Heart right ventricle (tissue), 16 donors: ENCODE data around the gene HLA-DQB2. TPM values are rescaled to one million over a fixed set of nuclear protein-coding genes. Genes with fewer than 3 reads are reported as not detected.

Source experiments
- ATAC-seq, 8 donors: fragments of 200-7000 bp; cut with Tn5 transposase; one replicate each; pipeline ENCODE4 v1.9.1; 2020; ENCODE audit warnings: mild to moderate bottlenecking in 8 of 8, moderate library complexity in 8 of 8, moderate number of reproducible peaks in 1 of 8
- DNase-seq, 2 donors: peaks; one replicate each; pipeline ENCODE4 v3.0.0-alpha.2; 2020
- H3K27ac ChIP-seq, 10 donors: fragments of 200-600 bp; sonication (generic) in 2 of 10; one replicate each; pipeline versions ENCODE4 v1.5.0 to v1.8.0; 2020 to 2022; ENCODE audit warnings: mild to moderate bottlenecking in 3 of 10
- H3K27me3 ChIP-seq, 7 donors: fragments of 200-600 bp; one replicate each; pipeline ENCODE4 v1.8.0; 2021 to 2022; ENCODE audit warnings: mild to moderate bottlenecking in 2 of 7
- H3K36me3 ChIP-seq, 9 donors: fragments of 200-600 bp; sonication (generic) in 1 of 9; one replicate each; pipeline versions ENCODE4 v1.5.0 to v1.8.0; 2020 to 2022; ENCODE audit warnings: mild to moderate bottlenecking in 2 of 9
- H3K4me1 ChIP-seq, 9 donors: fragments of 200-600 bp; sonication (generic) in 1 of 9; one replicate each; pipeline versions ENCODE4 v1.5.0 to v1.8.0; 2020 to 2022; ENCODE audit warnings: mild to moderate bottlenecking in 4 of 9
- H3K4me3 ChIP-seq, 10 donors: fragments of 200-600 bp; sonication (generic) in 2 of 10; one replicate each; pipeline versions ENCODE4 v1.5.0 to v1.8.0; 2020 to 2022; ENCODE audit warnings: mild to moderate bottlenecking in 7 of 10, moderate library complexity in 2 of 10
- H3K9me3 ChIP-seq, 11 donors: fragments of 200-600 bp in 10 of 11; sonication (generic) in 2 of 11; one replicate each; pipeline versions ENCODE4 v1.5.0 to v1.8.0; 2013 to 2022; ENCODE audit warnings: mild to moderate bottlenecking in 2 of 11, control low read depth in 1 of 11, moderate library complexity in 1 of 11
- WGBS, 2 donors: extraction: QIAGEN DNeasy Blood & Tissue Kit; methylation state at CpG; one replicate each; pipeline ENCODE4 v1.1.7; 2013; ENCODE audit warnings: inconsistent platforms in 1 of 2; 5-methylcytosine and 5-hydroxymethylcytosine counted together
- intact Hi-C, 10 donors: fragments of 100-400 bp; cut with DNase I; formaldehyde crosslinking; loops; one replicate each; pipeline versions ENCODE4 v1.11.1 to v1.14.2; 2022
- polyA plus RNA-seq, 2 donors: library from polyadenylated mRNA; stranded (reverse); fragments of 200-250 nt; gene quantifications; one replicate each; pipeline ENCODE4 v1.2.3, GENCODE V29; 2013
- total RNA-seq, 10 donors: library from RNA; stranded (reverse); fragmentation: NEBNext Ultra II Directional in 3 of 10; extraction: Animal tissue kit (Norgen Biotek cat#: 25700) in 3 of 10; gene quantifications; one replicate each; pipeline versions ENCODE4 v1.2.1 to v1.2.4, GENCODE V29; 2021 to 2023
- TF ChIP-seq, protein P1 (sequence below), 9 donors: fragments of 200-600 bp; sonication (generic) in 2 of 9; IDR thresholded peaks; one replicate each; pipeline versions ENCODE4 v1.5.0 to v1.8.0; 2021 to 2022; ENCODE audit warnings: antibody characterized with exemption in 9 of 9, mild to moderate bottlenecking in 5 of 9, moderate library complexity in 1 of 9
- donor health status: Arrhythmogenic right ventricular cardiomyopathy.
- donor health status: ischemic (EF 13 %, LVEDD 7.1; RV severe dilation, severe dysfunction).
- donor health status: healthy with polysubstance abuse.
- donor health status: DM: no; HTN: yes; CAD: no.
- donor health status: DM: no; HTN: no; CAD: no.
- donor health status: ischemic (EF 25% LVEDD 6.9; RV normal size, moderate dysfunction).
- donor health status: ischemic (EF 25% LVEDD 5.7; RV mildly dilated, moderate dysfunction).
- donor health status: healthy.
- donor health status: DM: yes; HTN: yes; CAD: no.
- donor health status: Ischemic cardiomyopathy.
- donor health status: ischemic (EF 35%, LVEDD 5.7; RV mildly dilated, moderate dysfunction).
- donor health status: nonischemic (EF 11% LVEDD 7.7; RV severe dilation, severe dysfunction).
- donor health status: DM: yes; HTN: yes; CAD: no.
- donor health status: PGD.
- donor health status: ischemic (EF 29% LVEDD 5.4; RV normal size, mild dysfunction).
- donor health status: nonischemic (EF 23%, LVEDD 6.1; RV moderate dilation, normal function).

HLA-DQB2 gene
- total and polyA plus RNA-seq, 12 donors: 0.30 to 14.6 (median 0.92) TPM; not detected in 4

DNA sequence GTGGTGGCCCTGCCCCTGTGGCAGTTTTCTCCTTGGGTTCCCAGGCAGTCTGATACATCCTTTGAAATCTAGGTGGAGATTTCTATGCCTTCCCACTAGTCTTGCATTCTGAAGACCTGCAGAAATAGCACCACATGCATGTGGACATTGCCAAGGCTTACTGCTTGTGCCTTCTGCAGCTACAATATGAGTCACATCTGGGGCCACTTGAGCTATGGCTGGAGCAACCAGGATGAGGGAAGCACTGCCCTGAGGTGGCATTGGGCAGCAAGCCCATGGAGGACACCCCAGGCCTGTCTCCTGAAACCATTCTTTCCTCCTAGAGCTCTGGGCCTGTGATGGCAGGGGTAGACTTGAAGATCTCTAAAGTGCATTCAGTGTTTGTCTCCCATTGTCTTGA, 15.7 kb upstream of the HLA-DQB2 start:
- ATAC-seq (no peak), DNase-seq (no peak)
- H3K36me3 ChIP-seq: no peaks in the 10 kb centered on the region
- no peak overlapping the region for H3K27ac ChIP-seq
- peaks cover 0 to 12% (median 0%) of the 10 kb centered on the region in 11 donors for H3K9me3 ChIP-seq
- H3K27me3 ChIP-seq: peaks cover 0 to 20% (median under 1%) of the 10 kb centered on the region in 7 donors
- intact Hi-C loops: loop anchor here in 1 of 10 donors (10.0 kb wide), 1 partner anchor 64 kb away; no protein-coding TSS in a partner anchor
- TF ChIP-seq, protein P1, sequence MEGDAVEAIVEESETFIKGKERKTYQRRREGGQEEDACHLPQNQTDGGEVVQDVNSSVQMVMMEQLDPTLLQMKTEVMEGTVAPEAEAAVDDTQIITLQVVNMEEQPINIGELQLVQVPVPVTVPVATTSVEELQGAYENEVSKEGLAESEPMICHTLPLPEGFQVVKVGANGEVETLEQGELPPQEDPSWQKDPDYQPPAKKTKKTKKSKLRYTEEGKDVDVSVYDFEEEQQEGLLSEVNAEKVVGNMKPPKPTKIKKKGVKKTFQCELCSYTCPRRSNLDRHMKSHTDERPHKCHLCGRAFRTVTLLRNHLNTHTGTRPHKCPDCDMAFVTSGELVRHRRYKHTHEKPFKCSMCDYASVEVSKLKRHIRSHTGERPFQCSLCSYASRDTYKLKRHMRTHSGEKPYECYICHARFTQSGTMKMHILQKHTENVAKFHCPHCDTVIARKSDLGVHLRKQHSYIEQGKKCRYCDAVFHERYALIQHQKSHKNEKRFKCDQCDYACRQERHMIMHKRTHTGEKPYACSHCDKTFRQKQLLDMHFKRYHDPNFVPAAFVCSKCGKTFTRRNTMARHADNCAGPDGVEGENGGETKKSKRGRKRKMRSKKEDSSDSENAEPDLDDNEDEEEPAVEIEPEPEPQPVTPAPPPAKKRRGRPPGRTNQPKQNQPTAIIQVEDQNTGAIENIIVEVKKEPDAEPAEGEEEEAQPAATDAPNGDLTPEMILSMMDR (IDR thresholded peaks at IDR 0.05): no peak
- H3K4me1 ChIP-seq: no peaks in the 10 kb centered on the region
- no peak overlapping the region for H3K4me3 ChIP-seq

DNA sequence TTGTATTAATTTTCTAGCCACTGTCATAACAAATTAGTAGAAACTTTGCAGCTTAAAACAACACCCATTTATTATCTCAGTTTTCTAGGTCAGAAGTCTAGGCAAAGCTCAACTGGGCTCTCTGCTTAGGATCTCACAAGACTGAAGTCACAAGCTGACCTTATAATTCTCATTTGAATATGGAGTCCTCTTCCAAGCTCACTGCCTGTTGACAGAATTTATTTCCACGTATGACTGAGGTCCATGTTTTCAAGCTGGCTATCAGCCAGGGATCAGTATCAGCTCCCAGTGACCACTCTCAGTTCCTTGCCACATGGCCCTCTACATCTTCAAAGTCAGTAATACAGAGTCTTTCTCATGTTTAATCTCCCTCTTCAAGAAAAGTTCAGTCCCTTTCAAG, 11.7 kb upstream of the HLA-DQB2 start:
- H3K4me1 ChIP-seq: no peaks in the 10 kb centered on the region
- 17 to 33% methylated on average over 1 of the region's 1 CpG for WGBS, 2 donors
- intact Hi-C loops: loop anchor here in 1 of 10 donors (10.0 kb wide), 1 partner anchor 60 kb away; no protein-coding TSS in a partner anchor
- no peaks in the 10 kb centered on the region for H3K9me3 ChIP-seq
- H3K4me3 ChIP-seq: no peak overlapping the region
- no peak overlapping the region for H3K27ac ChIP-seq
- no peaks in the 10 kb centered on the region for H3K36me3 ChIP-seq
- TF ChIP-seq, protein P1 (IDR thresholded peaks at IDR 0.05): no peak
- ATAC-seq: no peak
- peaks cover 0 to 37% (median 13%) of the 10 kb centered on the region in 7 donors for H3K27me3 ChIP-seq
- no peak for DNase-seq

DNA sequence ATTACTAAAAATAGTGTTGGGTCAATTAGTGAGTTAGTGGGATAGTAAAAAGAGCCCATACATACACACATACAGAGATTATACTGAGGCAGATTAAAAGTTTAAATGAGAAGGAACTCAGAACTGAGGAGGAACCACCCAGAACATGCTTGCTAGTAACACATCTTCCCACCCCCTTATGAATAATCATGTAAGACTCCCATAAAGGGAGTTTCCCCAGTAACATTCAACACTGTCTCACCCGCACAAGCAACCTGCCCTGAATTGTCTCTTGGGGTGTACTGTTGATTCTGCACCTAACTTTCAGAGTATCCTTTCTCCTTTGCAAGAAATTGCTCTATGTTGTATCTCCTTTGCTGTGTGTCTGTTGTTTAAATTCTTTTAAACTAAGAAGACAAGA, 11.1 kb upstream of the HLA-DQB2 start:
- H3K4me3 ChIP-seq: no peak overlapping the region

DNA sequence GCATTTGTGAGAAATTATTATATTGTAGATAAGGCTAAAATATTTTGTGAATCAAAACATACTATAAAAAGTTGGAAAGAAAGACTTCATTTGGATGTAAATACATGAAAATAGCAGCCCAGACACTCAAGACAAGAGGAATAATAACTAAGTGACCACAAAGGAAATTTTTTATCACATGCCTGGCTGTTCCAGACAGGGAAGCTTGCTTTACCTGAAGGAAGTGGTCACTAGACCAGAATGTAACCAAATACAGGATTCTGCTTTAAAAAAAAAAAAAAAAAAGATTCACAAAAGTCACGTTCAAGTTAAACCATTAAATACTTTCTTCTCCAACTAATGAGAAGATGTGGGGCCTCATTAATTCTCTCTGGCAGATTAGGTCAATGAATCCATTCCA, 9.3 kb upstream of the HLA-DQB2 start:
- TF ChIP-seq, protein P1 (IDR thresholded peaks at IDR 0.05): no peak
- Histone ChIP-seq H3K4me1 (no peaks in the 10 kb centered on the region), H3K27ac (no peak overlapping the region), H3K36me3 (no peaks in the 10 kb centered on the region), H3K9me3 (no peaks in the 10 kb centered on the region), H3K27me3 (peaks cover 0 to 48% (median 33%) of the 10 kb centered on the region in 7 donors), H3K4me3 (no peak overlapping the region)
- ATAC-seq: no peak
- 50 to 57% methylated on average over 1 of the region's 1 CpG for WGBS, 2 donors
- intact Hi-C loops: loop anchor here in 1 of 10 donors (10.0 kb wide), 1 partner anchor 58 kb away; no protein-coding TSS in a partner anchor
- no peak for DNase-seq

More for the DNA sequence above, 11.1 kb upstream of the HLA-DQB2 start:
- H3K27ac ChIP-seq: no peak overlapping the region
- H3K4me1 ChIP-seq: no peaks in the 10 kb centered on the region
- peaks cover 0 to 37% (median 19%) of the 10 kb centered on the region in 7 donors for H3K27me3 ChIP-seq
- TF ChIP-seq, protein P1 (IDR thresholded peaks at IDR 0.05): no peak
- intact Hi-C loops: loop anchor here in 1 of 10 donors (10.0 kb wide), 1 partner anchor 60 kb away; no protein-coding TSS in a partner anchor
- H3K9me3 ChIP-seq: no peaks in the 10 kb centered on the region
- WGBS, 2 donors: 70 to 71% methylated on average over 1 of the region's 1 CpG
- ATAC-seq: no peak
- no peak for DNase-seq
- no peaks in the 10 kb centered on the region for H3K36me3 ChIP-seq
